Lung microvascular endothelial cell (primary cell): ENCODE data around the gene PPP3R1. TPM values are rescaled to one million over a fixed set of nuclear protein-coding genes. Genes with fewer than 3 reads are reported as not detected.
"Not testable (repeated sequence)": the region's sequence is repeated elsewhere in the genome, so short reads cannot be mapped to it uniquely, and the experiment has no call there.

Experiments used
- DNase-seq, 2 donors: peaks; one replicate each; pipeline versions ENCODE4 v3.0.0 to v3.0.0-alpha.2; 2010; ENCODE audit warnings: low read depth in 2 of 2
- total RNA-seq: library from RNA; depleted of rRNA; stranded (reverse); fragments of >200 nt; gene quantifications from 2 replicates; pipeline ENCODE4 v1.2.1, GENCODE V29; 2014

Gene PPP3R1
- total RNA-seq, 1 donor from 2014 or later = 18.3 TPM

GRCh38 chr2:68189991-68190784, 62.1 kb downstream of the PPP3R1 start:
- no peak for DNase-seq

- DNase-seq = peak in 1 of 2 donors; percentile 5
These were observed 63.5 kb downstream of the PPP3R1 start for GRCh38 chr2:68188831-68189230.

- DNase-seq = no peak
These were observed 65.0 kb downstream of the PPP3R1 start for GRCh38 chr2:68187329-68187728.

GRCh38 chr2:68185541-68186164, 66.7 kb downstream of the PPP3R1 start:
- peak; percentile 35 to 41 for DNase-seq

GRCh38 chr2:68182902-68183301, 69.4 kb downstream of the PPP3R1 start:
- DNase-seq = no peak

GRCh38 chr2:68178954-68179627, 73.2 kb downstream of the PPP3R1 start:
- DNase-seq = no peak

- no peak for DNase-seq
These were observed 73.9 kb downstream of the PPP3R1 start for GRCh38 chr2:68178432-68178831.

- no peak for DNase-seq
These were observed 74.8 kb downstream of the PPP3R1 start for GRCh38 chr2:68177541-68177940.

GRCh38 chr2:68176657-68177056, 75.7 kb downstream of the PPP3R1 start:
- no peak for DNase-seq

GRCh38 chr2:68175210-68175609, 77.1 kb downstream of the PPP3R1 start:
- DNase-seq = not testable (repeated sequence)

GRCh38 chr2:68172990-68173700, 79.2 kb downstream of the PPP3R1 start:
- no peak for DNase-seq

- no peak for DNase-seq
These were observed 79.8 kb downstream of the PPP3R1 start for GRCh38 chr2:68172521-68172920.

- no peak for DNase-seq
These were observed 80.6 kb downstream of the PPP3R1 start for GRCh38 chr2:68171684-68172083.

GRCh38 chr2:68171146-68171545, 81.2 kb downstream of the PPP3R1 start:
- DNase-seq = no peak

GRCh38 chr2:68169308-68169707, 83.0 kb downstream of the PPP3R1 start:
- no peak for DNase-seq

GRCh38 chr2:68167186-68167585, 85.1 kb downstream of the PPP3R1 start:
- no peak for DNase-seq

- no peak for DNase-seq
These were observed 88.7 kb downstream of the PPP3R1 start for GRCh38 chr2:68163641-68164040.

- DNase-seq = no peak
These were observed 94.2 kb downstream of the PPP3R1 start for GRCh38 chr2:68158134-68158447.

- DNase-seq = peak; percentile 97
These were observed 94.8 kb downstream of the PPP3R1 start, which contains the start of gene PNO1 for GRCh38 chr2:68157402-68158133. Gene PNO1, plus strand, starts transcription at chr2:68157888. Its CDS starts 47 bp downstream, at chr2:68157935.

- no peak for DNase-seq
These were observed 95.3 kb downstream of the PPP3R1 start for GRCh38 chr2:68157002-68157401.

GRCh38 chr2:68156419-68156818, 95.9 kb downstream of the PPP3R1 start:
- DNase-seq = no peak
